Endothelial cell of umbilical vein (primary cell): ENCODE data around the gene ANHX. TPM values are rescaled to one million over a fixed set of nuclear protein-coding genes. Genes with fewer than 3 reads are reported as not detected.

Experiments
- BruUV-seq: library from RNA; stranded (reverse); fragments of 400-500 nt; replicated peaks from 2 replicates; lab custom pipeline; 2021; lab: Mats Ljungman, UMichigan
- CTCF ChIA-PET: fragments of 300-600, 350-600 bp; sonication (Branson Sonifier 250); formaldehyde crosslinking; loops from one replicate; lab custom pipeline; 2021; ENCODE audit warnings: antibody characterized with exemption, inconsistent platforms; lab: Charles Lee
- POLR2A ChIA-PET: fragments of 300-600, 350-600 bp; sonication (Branson Sonifier 250); formaldehyde crosslinking; loops from one replicate; lab custom pipeline; 2021; ENCODE audit warnings: antibody characterized with exemption, inconsistent platforms; lab: Charles Lee
- DNase-seq: peaks from one replicate; pipeline ENCODE4 v3.0.0-alpha.2; 2011; ENCODE audit warnings: low read depth, low spot score
- FAIRE-seq: peaks from 2 replicates; lab custom pipeline; 2011; peaks lifted over from hg19 to GRCh38; lab: Jason Lieb, UNC
- H2AFZ ChIP-seq: 2 replicates; pipeline ENCODE4 v1.6.0; 2012; ENCODE audit warnings: low read depth, low read length, control low read depth, inconsistent platforms
- H3K27ac ChIP-seq: 2 replicates; pipeline ENCODE4 v1.5.1; 2011; ENCODE audit warnings: low read depth, mild to moderate bottlenecking, control low read depth, low read length, moderate library complexity; ENCODE audit not compliant: insufficient read depth
- H3K27me3 ChIP-seq, 2 experiments: 2 replicates each; pipeline versions ENCODE4 v1.6.0 to v1.6.1; 2011; ENCODE audit warnings: low read length in 2 of 2, mixed read lengths in 1 of 2; ENCODE audit not compliant: control insufficient read depth in 2 of 2, insufficient read depth in 2 of 2
- H3K36me3 ChIP-seq, 2 experiments: 2 replicates in 1 of 2; 3 replicates in 1 of 2; pipeline ENCODE4 v1.5.1; 2011; ENCODE audit warnings: low read length in 2 of 2, mild to moderate bottlenecking in 1 of 2, moderate library complexity in 1 of 2; ENCODE audit not compliant: control insufficient read depth in 2 of 2, insufficient read depth in 2 of 2; ENCODE audit errors: extremely low read depth in 1 of 2
- H3K4me1 ChIP-seq: 3 replicates; pipeline ENCODE4 v1.5.1; 2011; ENCODE audit warnings: mild to moderate bottlenecking, low read length; ENCODE audit not compliant: control insufficient read depth, insufficient read depth; ENCODE audit errors: extremely low read depth
- H3K4me2 ChIP-seq: 2 replicates; pipeline ENCODE4 v1.6.1; 2011; ENCODE audit warnings: low read length, control low read depth, mixed read lengths; ENCODE audit not compliant: insufficient read depth
- H3K4me3 ChIP-seq, 3 experiments: fragments of 200-600 bp in 1 of 3; sonication (generic), shearing (Covaris generic) in 1 of 3; replicated peaks in 1 of 3; 2 replicates each; pipeline ENCODE4 v1.5.1; 2011 to 2016; ENCODE audit warnings: control low read depth in 3 of 3, low read length in 3 of 3, mild to moderate bottlenecking in 2 of 3, inconsistent platforms in 1 of 3, low read depth in 1 of 3, moderate library complexity in 1 of 3; ENCODE audit not compliant: insufficient read depth in 1 of 3
- H3K79me2 ChIP-seq: 2 replicates; pipeline ENCODE4 v1.6.0; 2012; ENCODE audit warnings: low read length, inconsistent platforms; ENCODE audit not compliant: control insufficient read depth, insufficient read depth
- H3K9ac ChIP-seq: replicated peaks from 2 replicates; pipeline ENCODE3; 2011; ENCODE audit warnings: low read length, control low read depth; ENCODE audit not compliant: insufficient read depth; ENCODE audit errors: extremely low read depth
- H3K9me1 ChIP-seq: replicated peaks from 3 replicates; pipeline ENCODE4 v1.6.0; 2011; ENCODE audit warnings: mild to moderate bottlenecking, low read length; ENCODE audit not compliant: control insufficient read depth, insufficient read depth; ENCODE audit errors: extremely low read depth
- H3K9me3 ChIP-seq: replicated peaks from 2 replicates; pipeline ENCODE4 v1.5.1; 2012; ENCODE audit warnings: low read length, inconsistent platforms; ENCODE audit not compliant: control insufficient read depth, insufficient read depth
- H4K20me1 ChIP-seq: replicated peaks from 2 replicates; pipeline ENCODE3; 2011; ENCODE audit warnings: mild to moderate bottlenecking, low read length; ENCODE audit not compliant: control insufficient read depth, insufficient read depth; ENCODE audit errors: extremely low read depth
- CTCF ChIP-seq, 2 donors: IDR thresholded peaks; 1 replicate in 1 of 2; 2 replicates in 1 of 2; pipeline ENCODE4 v1.5.1; 2011; ENCODE audit warnings: low read length in 2 of 2, mild to moderate bottlenecking in 2 of 2, moderate library complexity in 2 of 2, control low read depth in 1 of 2, inconsistent platforms in 1 of 2, low read depth in 1 of 2; ENCODE audit not compliant: insufficient read depth in 1 of 2; ENCODE audit errors: extremely low read depth in 1 of 2
- EZH2 ChIP-seq: IDR thresholded peaks from 2 replicates; pipeline ENCODE4 v1.6.1; 2012; ENCODE audit warnings: borderline replicate concordance, low read depth, mild to moderate bottlenecking, moderate library complexity, low read length, inconsistent platforms; ENCODE audit not compliant: severe bottlenecking
- POLR2A ChIP-seq: IDR thresholded peaks from 2 replicates; pipeline ENCODE4 v1.6.1; 2012; ENCODE audit warnings: low read depth, mild to moderate bottlenecking, control low read depth, low read length
- POLR2AphosphoS5 ChIP-seq: IDR thresholded peaks from 2 replicates; pipeline ENCODE4 v1.6.1; 2012; ENCODE audit warnings: low read depth, mild to moderate bottlenecking, control low read depth, low read length, moderate library complexity; ENCODE audit not compliant: insufficient read depth
- dilution Hi-C: fragments of 300-500 bp; cut with MboI; formaldehyde crosslinking; loops from one replicate; pipeline ENCODE4 v1.15.0; 2019; ENCODE audit warnings: low sequenced_read_pairs; ENCODE audit not compliant: extremely low pct_ligation_motif_present
- intact Hi-C: fragments of 100-400 bp; cut with micrococcal nuclease; formaldehyde crosslinking; loops from one replicate; pipeline ENCODE4 v1.10.0; 2022
- polyA plus RNA-seq, 4 experiments: library from polyadenylated mRNA; depleted of rRNA in 3 of 4; stranded (reverse) in 3 of 4; unstranded in 1 of 4; fragments of >200 nt; gene quantifications; 2 replicates each; pipeline versions ENCODE4 v1.2.1 to v1.2.3, GENCODE V29; 2011 to 2012; ENCODE audit warnings: missing spikeins in 1 of 4
- total RNA-seq: library from RNA; stranded (reverse); gene quantifications from 2 replicates; pipeline ENCODE4 v1.2.3, GENCODE V29; 2021

The ANHX gene
- total and polyA plus RNA-seq, 2 donors (not counting 3 experiments of a cell fraction or from before 2014, with no cell fraction given), result not detected

DNA sequence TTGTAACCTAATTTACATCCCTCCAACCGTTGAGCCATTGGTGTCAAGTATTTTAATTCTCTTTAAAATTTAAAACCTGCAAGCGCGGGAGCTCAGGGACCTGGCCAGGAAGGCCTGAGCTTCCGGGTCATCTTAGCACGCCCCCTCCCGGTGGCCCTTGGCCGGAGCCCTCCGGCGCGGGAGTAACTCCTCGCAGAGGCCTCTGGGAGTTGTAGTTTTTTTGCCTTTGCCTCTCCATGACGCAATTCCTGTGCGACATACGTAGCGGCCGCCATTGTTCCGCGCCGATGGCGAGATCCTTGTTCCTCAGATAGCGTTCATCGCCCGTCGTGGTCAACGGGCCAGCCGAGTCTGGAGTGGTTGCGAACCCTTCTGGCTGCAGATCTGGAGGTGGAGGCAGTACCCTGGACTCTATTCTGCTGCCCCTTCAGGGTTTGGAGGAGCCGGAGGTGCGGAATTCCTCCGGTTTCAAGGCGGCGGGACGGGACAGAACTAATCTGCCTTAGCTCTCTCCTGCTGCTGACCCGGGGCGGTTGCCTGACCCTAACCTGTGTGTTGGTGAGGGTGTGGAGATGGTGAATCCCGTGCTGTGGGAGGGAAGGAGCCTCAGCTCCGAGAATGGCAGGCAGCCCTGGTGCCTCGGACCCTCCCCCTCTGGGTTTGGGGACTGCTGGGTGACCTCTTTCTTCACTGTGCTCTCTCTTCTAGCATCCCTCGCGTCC lies 54.3 kb downstream of the ANHX start, which contains the start of gene ZNF268:
Gene ZNF268 (plus strand): TSS at position 258 of the 722 bp plus-strand sequence. CDS start 503 bp downstream, outside the sequence.
- H3K36me3 ChIP-seq, result peaks cover 2 to 6% of the 10 kb centered on the region in 2 experiments
- peak; percentile 94 for FAIRE-seq
- POLR2A ChIA-PET, result interaction anchor here (1.0 kb wide), 1 partner anchor 195 kb away, joined by 6 read pairs; the partner anchor contains the start of gene ZNF26

More for the DNA sequence above, 54.3 kb downstream of the ANHX start, which contains the start of gene ZNF268:
- TF ChIP-seq EZH2 (no peak), POLR2A (peak; percentile 77), CTCF (IDR thresholded peaks at IDR 0.05; ENCODE audit: extremely low read depth in 1 of 2, insufficient read depth in 1 of 2, low read depth in 1 of 2, low read length in 2 of 2) (peak; percentile 83 to 88), POLR2AphosphoS5 (peak; percentile 72)
- H3K4me3 ChIP-seq, result peak within 1 kb of the TSS; percentile 27 to 88 (median 68)
- H3K9ac ChIP-seq, result peak within 1 kb of the TSS; percentile 62
- peaks cover 2% of the 10 kb centered on the region for H3K79me2 ChIP-seq
- peak within 1 kb of the TSS; percentile 31 for H3K27ac ChIP-seq
- H2AFZ ChIP-seq, result peak within 1 kb of the TSS; percentile 83
- H3K4me2 ChIP-seq, result peak within 1 kb of the TSS; percentile 75
- no peaks in the 10 kb centered on the region for H4K20me1 ChIP-seq
- BruUV-seq, result TSS peak; percentile 76
- no peaks in the 10 kb centered on the region for H3K9me1 ChIP-seq
- no peaks in the 10 kb centered on the region for H3K27me3 ChIP-seq
- CTCF ChIA-PET, result interaction anchor here (0.9 to 2.1 kb wide), 6 partner anchors 12 to 194 kb away, joined by 3 to 13 read pairs (median 4); partner anchors contain the start of genes ZNF10 and ZNF891
- intact Hi-C loops (loop anchor here (1.0 kb wide), 3 partner anchors 51 to 225 kb away; partner anchors contain the start of genes ZNF10, ZNF140, ZNF605 and ZNF891), dilution Hi-C loops (no loop called here)
- DNase-seq, result peak; percentile 91
- H3K9me3 ChIP-seq, result no peaks in the 10 kb centered on the region
- peaks cover 3% of the 10 kb centered on the region for H3K4me1 ChIP-seq
